CD4-positive, alpha-beta T cell treated with Interleukin-15 for 1 hour (primary cell): ENCODE results near the gene KRTAP9-6.
"Not testable (repeated sequence)": the region's sequence is repeated elsewhere in the genome, so short reads cannot be mapped to it uniquely, and the experiment has no call there.

Source experiments
- DNase-seq: peaks from one replicate; pipeline ENCODE4 v3.0.0-alpha.2; 2020

Gene KRTAP9-6

GRCh38 chr17:41271858-41272257 lies 6.7 kb downstream of the KRTAP9-6 start:
- DNase-seq = no peak

- not testable (repeated sequence) for DNase-seq
Observed at GRCh38 chr17:41275648-41276190, 10.5 kb downstream of the KRTAP9-6 start, which contains the start of gene KRTAP9-7. TSS of gene KRTAP9-7 (plus strand) at chr17:41275698. CDS start at chr17:41275698, 0 bp downstream.

GRCh38 chr17:41278176-41278955 lies 13.2 kb downstream of the KRTAP9-6 start:
- no peak for DNase-seq

- DNase-seq = no peak
Observed at GRCh38 chr17:41284043-41284442, 18.9 kb downstream of the KRTAP9-6 start.

GRCh38 chr17:41284546-41284945 lies 19.4 kb downstream of the KRTAP9-6 start:
- no peak for DNase-seq

GRCh38 chr17:41287050-41287449 lies 21.9 kb downstream of the KRTAP9-6 start:
- DNase-seq = no peak

GRCh38 chr17:41294016-41294415 lies 28.8 kb downstream of the KRTAP9-6 start:
- DNase-seq = no peak

- no peak for DNase-seq
Observed at GRCh38 chr17:41296846-41297245, 31.7 kb downstream of the KRTAP9-6 start.

- no peak for DNase-seq
Observed at GRCh38 chr17:41298458-41299135, 33.4 kb downstream of the KRTAP9-6 start.

GRCh38 chr17:41301204-41301790 lies 36.1 kb downstream of the KRTAP9-6 start:
- DNase-seq = no peak

GRCh38 chr17:41301916-41302901 lies 37.0 kb downstream of the KRTAP9-6 start, which contains the start of gene KRTAP29-1:
TSS of gene KRTAP29-1 (minus strand) at chr17:41302851. CDS start at chr17:41302851, 0 bp downstream.
- no peak for DNase-seq

- DNase-seq = no peak
Observed at GRCh38 chr17:41302981-41303380, 37.8 kb downstream of the KRTAP9-6 start.

- no peak for DNase-seq
Observed at GRCh38 chr17:41304091-41304490, 38.9 kb downstream of the KRTAP9-6 start.

GRCh38 chr17:41307647-41308046 lies 42.5 kb downstream of the KRTAP9-6 start:
- DNase-seq = no peak

GRCh38 chr17:41308251-41308917 lies 43.2 kb downstream of the KRTAP9-6 start:
- peak; percentile 90 for DNase-seq

- DNase-seq = peak; percentile 70
Observed at GRCh38 chr17:41308918-41309359, 43.8 kb downstream of the KRTAP9-6 start, which contains the start of gene KRTAP16-1. TSS of gene KRTAP16-1 (minus strand) at chr17:41309309. CDS start at chr17:41309253, 56 bp downstream.

GRCh38 chr17:41311111-41311510 lies 45.9 kb downstream of the KRTAP9-6 start:
- no peak for DNase-seq

GRCh38 chr17:41315204-41315794 lies 50.1 kb downstream of the KRTAP9-6 start, which contains the start of gene KRTAP17-1:
TSS of gene KRTAP17-1 (minus strand) at chr17:41315710. CDS start at chr17:41315650, 60 bp downstream.
- no peak for DNase-seq
